ENCODE results near the gene TMPRSS4. TPM values are rescaled to one million over a fixed set of nuclear protein-coding genes. Genes with fewer than 3 reads are reported as not detected.

Gene TMPRSS4
- total and polyA plus RNA-seq, 2 experiments from 2014 or later = not detected

GRCh38 chr11:118161786-118162185 is 84.9 kb downstream of the TMPRSS4 start:
- H3K27ac ChIP-seq = no peak overlapping the region
- H3K36me3 ChIP-seq (ENCODE audit: low read depth) = no peaks in the 10 kb centered on the region
- DNase-seq = no peak
- H2AFZ ChIP-seq = no peak overlapping the region
- TF ChIP-seq EZH2 (IDR thresholded peaks at IDR 0.05; ENCODE audit: insufficient read depth, poor library complexity, severe bottlenecking) (no peak), EZH2phosphoT487 (IDR thresholded peaks at IDR 0.05; ENCODE audit: insufficient read depth, low read depth) (no peak)
- H3K4me3 ChIP-seq = no peak overlapping the region
- no peaks in the 10 kb centered on the region for H3K79me2 ChIP-seq (ENCODE audit: insufficient read depth)
- no peaks in the 10 kb centered on the region for H3F3A ChIP-seq (ENCODE audit: insufficient read depth)
- H3K4me2 ChIP-seq (ENCODE audit: unreplicated experiment) = no peak overlapping the region
- no peaks in the 10 kb centered on the region for H4K20me1 ChIP-seq (ENCODE audit: insufficient read depth)
- WGBS, 2 experiments (ENCODE audit: low coverage in 1 of 2, low lambda C conversion rate in 2 of 2, missing lambda C conversion rate in 2 of 2) = 34 to 53% methylated on average over 6 of the region's 6 CpGs
- peaks cover 30% of the 10 kb centered on the region for H3K27me3 ChIP-seq (replicated peaks; ENCODE audit: insufficient read depth)
- H3K4me1 ChIP-seq (ENCODE audit: insufficient read depth) = no peaks in the 10 kb centered on the region
- in situ Hi-C loops (cut with MboI) = no loop called here
- no peaks in the 10 kb centered on the region for H3K9me2 ChIP-seq (ENCODE audit: insufficient read depth)
- no peaks in the 10 kb centered on the region for H3K9me3 ChIP-seq (ENCODE audit: low read depth)
- H3K9ac ChIP-seq = no peak overlapping the region

- no peaks in the 10 kb centered on the region for H3K9me2 ChIP-seq (ENCODE audit: insufficient read depth)
- in situ Hi-C loops (cut with MboI) = no loop called here
- no peak overlapping the region for H3K27ac ChIP-seq
- no peak for DNase-seq
- H2AFZ ChIP-seq = no peak overlapping the region
- no peaks in the 10 kb centered on the region for H3K79me2 ChIP-seq (ENCODE audit: insufficient read depth)
- no peak overlapping the region for H3K4me3 ChIP-seq
- no peaks in the 10 kb centered on the region for H4K20me1 ChIP-seq (ENCODE audit: insufficient read depth)
- no peaks in the 10 kb centered on the region for H3K36me3 ChIP-seq (ENCODE audit: low read depth)
- H3K27me3 ChIP-seq (replicated peaks; ENCODE audit: insufficient read depth) = peaks cover 20% of the 10 kb centered on the region
- H3K4me2 ChIP-seq (ENCODE audit: unreplicated experiment) = no peak overlapping the region
- H3K4me1 ChIP-seq (ENCODE audit: insufficient read depth) = no peaks in the 10 kb centered on the region
- 32 to 37% methylated on average over 3 of the region's 3 CpGs for WGBS, 2 experiments (ENCODE audit: low coverage in 1 of 2, low lambda C conversion rate in 2 of 2, missing lambda C conversion rate in 2 of 2)
- H3K9ac ChIP-seq = no peak overlapping the region
- H3K9me3 ChIP-seq (ENCODE audit: low read depth) = no peaks in the 10 kb centered on the region
- TF ChIP-seq EZH2phosphoT487 (IDR thresholded peaks at IDR 0.05; ENCODE audit: insufficient read depth, low read depth) (no peak), EZH2 (IDR thresholded peaks at IDR 0.05; ENCODE audit: insufficient read depth, poor library complexity, severe bottlenecking) (no peak)
- no peaks in the 10 kb centered on the region for H3F3A ChIP-seq (ENCODE audit: insufficient read depth)
Observed at GRCh38 chr11:118162846-118163245, 86.0 kb downstream of the TMPRSS4 start.

GRCh38 chr11:118163494-118163893 is 86.6 kb downstream of the TMPRSS4 start:
- H3F3A ChIP-seq (ENCODE audit: insufficient read depth) = no peaks in the 10 kb centered on the region
- no peaks in the 10 kb centered on the region for H3K9me3 ChIP-seq (ENCODE audit: low read depth)
- peaks cover 20% of the 10 kb centered on the region for H3K27me3 ChIP-seq (replicated peaks; ENCODE audit: insufficient read depth)
- H3K9me2 ChIP-seq (ENCODE audit: insufficient read depth) = no peaks in the 10 kb centered on the region
- 43 to 47% methylated on average over 5 of the region's 5 CpGs for WGBS, 2 experiments (ENCODE audit: low coverage in 1 of 2, low lambda C conversion rate in 2 of 2, missing lambda C conversion rate in 2 of 2)
- TF ChIP-seq EZH2 (IDR thresholded peaks at IDR 0.05; ENCODE audit: insufficient read depth, poor library complexity, severe bottlenecking) (no peak), EZH2phosphoT487 (IDR thresholded peaks at IDR 0.05; ENCODE audit: insufficient read depth, low read depth) (no peak)
- H3K9ac ChIP-seq = no peak overlapping the region
- no peak overlapping the region for H3K4me2 ChIP-seq (ENCODE audit: unreplicated experiment)
- no peak overlapping the region for H3K27ac ChIP-seq
- H3K4me3 ChIP-seq = no peak overlapping the region
- no peak overlapping the region for H2AFZ ChIP-seq
- H3K36me3 ChIP-seq (ENCODE audit: low read depth) = no peaks in the 10 kb centered on the region
- no peaks in the 10 kb centered on the region for H4K20me1 ChIP-seq (ENCODE audit: insufficient read depth)
- in situ Hi-C loops (cut with MboI) = no loop called here
- H3K79me2 ChIP-seq (ENCODE audit: insufficient read depth) = no peaks in the 10 kb centered on the region
- no peaks in the 10 kb centered on the region for H3K4me1 ChIP-seq (ENCODE audit: insufficient read depth)
- no peak for DNase-seq

GRCh38 chr11:118164885-118165284 is 88.0 kb downstream of the TMPRSS4 start:
- Histone ChIP-seq H3K4me1 (ENCODE audit: insufficient read depth) (no peaks in the 10 kb centered on the region), H3K9me3 (ENCODE audit: low read depth) (no peaks in the 10 kb centered on the region), H2AFZ (no peak overlapping the region), H4K20me1 (ENCODE audit: insufficient read depth) (no peaks in the 10 kb centered on the region), H3K4me3 (no peak overlapping the region), H3K36me3 (ENCODE audit: low read depth) (no peaks in the 10 kb centered on the region), H3K4me2 (ENCODE audit: unreplicated experiment) (no peak overlapping the region), H3F3A (ENCODE audit: insufficient read depth) (no peaks in the 10 kb centered on the region), H3K27ac (no peak overlapping the region), H3K9ac (no peak overlapping the region), H3K27me3 (replicated peaks; ENCODE audit: insufficient read depth) (peaks cover 24% of the 10 kb centered on the region), H3K9me2 (ENCODE audit: insufficient read depth) (no peaks in the 10 kb centered on the region), H3K79me2 (ENCODE audit: insufficient read depth) (no peaks in the 10 kb centered on the region)
- no peak for DNase-seq
- no peak for TF ChIP-seq EZH2 (IDR thresholded peaks at IDR 0.05; ENCODE audit: insufficient read depth, poor library complexity, severe bottlenecking)
- TF ChIP-seq EZH2phosphoT487 (IDR thresholded peaks at IDR 0.05; ENCODE audit: insufficient read depth, low read depth) = no peak
- 33 to 39% methylated on average over 2 of the region's 2 CpGs for WGBS, 2 experiments (ENCODE audit: low coverage in 1 of 2, low lambda C conversion rate in 2 of 2, missing lambda C conversion rate in 2 of 2)
- in situ Hi-C loops (cut with MboI) = no loop called here

- Histone ChIP-seq H3K9me3 (ENCODE audit: low read depth) (no peaks in the 10 kb centered on the region), H3K27me3 (replicated peaks; ENCODE audit: insufficient read depth) (peaks cover 20% of the 10 kb centered on the region), H3K4me2 (ENCODE audit: unreplicated experiment) (no peak overlapping the region), H3K9me2 (ENCODE audit: insufficient read depth) (no peaks in the 10 kb centered on the region), H2AFZ (no peak overlapping the region), H3F3A (ENCODE audit: insufficient read depth) (no peaks in the 10 kb centered on the region), H3K36me3 (ENCODE audit: low read depth) (no peaks in the 10 kb centered on the region), H3K4me1 (ENCODE audit: insufficient read depth) (no peaks in the 10 kb centered on the region), H3K4me3 (no peak overlapping the region), H3K9ac (no peak overlapping the region), H4K20me1 (ENCODE audit: insufficient read depth) (no peaks in the 10 kb centered on the region), H3K79me2 (ENCODE audit: insufficient read depth) (no peaks in the 10 kb centered on the region), H3K27ac (no peak overlapping the region)
- TF ChIP-seq EZH2phosphoT487 (IDR thresholded peaks at IDR 0.05; ENCODE audit: insufficient read depth, low read depth) = no peak
- TF ChIP-seq EZH2 (IDR thresholded peaks at IDR 0.05; ENCODE audit: insufficient read depth, poor library complexity, severe bottlenecking) = no peak
- WGBS, 2 experiments (ENCODE audit: low coverage in 1 of 2, low lambda C conversion rate in 2 of 2, missing lambda C conversion rate in 2 of 2) = 71 to 73% methylated on average over 17 of the region's 17 CpGs
- in situ Hi-C loops (cut with MboI) = no loop called here
- DNase-seq = no peak
Observed at GRCh38 chr11:118166641-118167040, 89.8 kb downstream of the TMPRSS4 start.
